GM12878 (cell line): ENCODE measurements around the gene THAP4.

Experiments used
- CTCF ChIP-seq, 3 experiments: IDR thresholded peaks in 2 of 3; conservative IDR thresholded peaks in 1 of 3; 2 replicates each; pipeline ENCODE4 v1.5.1; 2011; ENCODE audit warnings: low read depth in 3 of 3, low read length in 3 of 3, mild to moderate bottlenecking in 3 of 3, control low read depth in 2 of 3, moderate library complexity in 2 of 3, inconsistent platforms in 1 of 3, mixed read lengths in 1 of 3; ENCODE audit not compliant: control insufficient read depth in 2 of 3, insufficient read depth in 1 of 3; ENCODE audit errors: extremely low read depth in 1 of 3
- ESRRA ChIP-seq: IDR thresholded peaks from 2 replicates; pipeline ENCODE4 v1.6.1; 2012; ENCODE audit warnings: mild to moderate bottlenecking, low read length, improper control_type of control experiment
- EZH2 ChIP-seq: IDR thresholded peaks from 2 replicates; pipeline ENCODE4 v1.6.1; 2012; ENCODE audit warnings: low read depth, mild to moderate bottlenecking, control low read depth, inconsistent platforms, low read length, borderline replicate concordance; ENCODE audit not compliant: control insufficient read depth
- HDAC2 ChIP-seq: fragments of 200-600 bp; sonication (generic); IDR thresholded peaks from 2 replicates; pipeline ENCODE4 v1.6.1; 2017
- RAD21 ChIP-seq: IDR thresholded peaks from 2 replicates; pipeline ENCODE4 v1.6.1; 2011; ENCODE audit warnings: mild to moderate bottlenecking, low read depth, low read length, moderate library complexity; ENCODE audit not compliant: insufficient read depth
- REST ChIP-seq: IDR thresholded peaks from 2 replicates; pipeline ENCODE4 v1.6.1; 2012; ENCODE audit warnings: mild to moderate bottlenecking, low read depth, low read length
- SIX5 ChIP-seq: IDR thresholded peaks from 2 replicates; pipeline ENCODE4 v1.6.1; 2011; ENCODE audit warnings: mild to moderate bottlenecking, low read depth, low read length, moderate library complexity; ENCODE audit not compliant: severe bottlenecking

- no peak for TF ChIP-seq EZH2
- TF ChIP-seq HDAC2, result no peak
- no peak for TF ChIP-seq SIX5
- TF ChIP-seq RAD21, result no peak
- no peak for TF ChIP-seq REST
- TF ChIP-seq ESRRA, result no peak
- TF ChIP-seq CTCF (IDR thresholded peaks at IDR 0.05 in 2 of 3, conservative IDR thresholded peaks at IDR 0.05 in 1 of 3; ENCODE audit: control insufficient read depth in 2 of 3, extremely low read depth in 1 of 3, insufficient read depth in 1 of 3, low read depth in 3 of 3, low read length in 3 of 3), result no peak
These were observed 19.3 kb upstream of the THAP4 start for GRCh38 chr2:241656190-241656741.
